Inflammatory macrophage (primary cell): ENCODE data around the gene SMARCA1.

Experiments used
- DNase-seq, 2 donors: peaks; one replicate each; pipeline ENCODE4 v3.0.0-alpha.2; 2020 to 2022

Gene SMARCA1

DNA sequence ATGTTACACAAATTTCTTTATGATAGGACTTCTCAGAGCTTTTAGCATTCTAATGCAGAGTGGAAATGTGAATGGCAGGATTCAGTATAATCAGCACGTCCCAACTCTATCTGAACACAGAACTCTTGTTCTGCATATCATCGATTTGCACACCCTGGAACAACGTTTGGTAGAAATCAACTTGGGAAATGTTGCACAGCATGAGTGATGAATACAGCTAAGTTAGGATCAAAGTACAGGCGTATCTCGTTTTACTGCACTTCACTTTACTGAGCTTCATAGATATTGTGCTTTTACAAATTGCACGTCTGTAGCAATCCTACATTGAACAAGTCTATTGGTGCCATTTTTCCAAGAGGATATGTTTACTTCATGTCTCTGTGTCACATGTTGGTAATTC, 70.8 kb downstream of the SMARCA1 start:
- no peak for DNase-seq

- DNase-seq, result no peak
Observed at GRCh38 chrX:129450123-129450522, 73.2 kb downstream of the SMARCA1 start.

DNA sequence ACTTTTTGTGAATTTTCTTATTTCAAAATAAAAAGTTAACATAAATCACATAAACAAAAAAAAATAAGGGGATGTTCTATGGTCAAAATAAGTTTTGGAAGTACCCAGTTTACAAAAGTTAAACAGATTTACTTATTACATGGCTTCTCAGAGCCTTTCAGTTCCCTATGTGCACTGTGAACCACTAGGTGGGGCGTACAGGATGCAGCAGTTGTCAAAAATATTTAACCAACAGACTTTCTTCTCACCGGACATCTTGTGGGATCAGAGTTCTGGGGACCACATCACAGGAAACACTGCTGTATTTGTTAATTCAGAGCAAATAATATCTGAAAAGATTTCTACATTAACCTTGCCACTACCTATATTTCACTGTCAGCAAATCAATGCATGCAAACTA, 74.1 kb downstream of the SMARCA1 start:
- no peak for DNase-seq

GRCh38 chrX:129445436-129445835, 77.9 kb downstream of the SMARCA1 start:
- no peak for DNase-seq

DNA sequence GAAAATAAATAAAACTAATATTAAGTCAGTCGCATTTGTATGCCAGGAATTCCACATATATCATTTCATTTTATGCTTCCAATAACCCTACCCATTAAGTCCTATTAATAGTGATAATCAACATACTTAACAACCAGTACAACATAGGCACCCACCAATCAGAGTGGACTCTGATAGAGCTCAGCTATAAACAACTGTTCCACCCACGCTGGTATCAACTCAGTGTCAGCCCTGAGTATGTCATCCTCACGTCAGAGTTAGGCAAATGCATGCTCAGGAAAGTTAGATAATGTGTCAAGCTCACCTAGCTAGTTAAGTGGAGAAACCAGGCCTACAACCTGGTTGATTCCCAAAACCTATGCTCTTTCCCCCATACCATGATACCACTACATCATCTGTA, 89.3 kb downstream of the SMARCA1 start:
- no peak for DNase-seq

DNA sequence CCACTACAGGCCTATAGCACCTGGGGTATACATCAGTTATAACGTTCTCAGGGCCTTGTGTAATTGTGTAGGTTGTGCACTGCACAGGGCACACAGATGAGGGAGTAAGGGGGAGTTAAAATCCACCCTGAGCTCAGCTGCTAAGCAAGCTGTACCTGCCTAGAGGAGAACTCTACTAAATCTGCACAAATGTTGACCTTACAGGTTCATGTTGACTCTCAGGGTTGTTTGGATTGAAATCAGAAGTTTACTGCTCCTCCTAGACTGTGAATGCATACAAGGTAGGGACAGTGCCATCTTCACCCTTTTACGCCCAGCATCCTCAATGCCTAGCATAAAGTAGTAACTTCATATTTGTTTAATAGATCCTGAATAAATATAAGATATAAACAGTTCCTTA, 89.8 kb downstream of the SMARCA1 start:
- DNase-seq, result no peak

GRCh38 chrX:129427267-129427666, 96.0 kb downstream of the SMARCA1 start:
- DNase-seq, result no peak

DNA sequence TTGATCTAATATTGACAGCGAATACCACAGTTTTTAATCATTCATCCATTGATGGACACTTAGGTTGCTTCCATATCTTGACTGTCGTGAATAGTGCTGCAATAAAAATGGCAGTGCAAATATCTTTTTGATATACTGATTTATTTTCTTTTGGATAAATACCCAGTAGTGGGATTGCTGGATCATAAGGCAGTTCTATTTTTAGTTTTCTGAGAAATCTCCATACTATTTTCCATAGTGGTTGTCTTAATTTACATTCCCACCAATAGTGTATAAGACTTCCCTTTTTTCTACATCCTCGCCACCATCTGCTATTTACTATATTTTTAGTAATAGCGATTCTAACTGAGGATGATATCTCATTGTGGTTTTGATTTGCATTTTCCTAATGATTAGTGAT, 100.1 kb downstream of the SMARCA1 start:
- no peak for DNase-seq

- no peak for DNase-seq
Observed at GRCh38 chrX:129404670-129405008, 118.7 kb downstream of the SMARCA1 start.

DNA sequence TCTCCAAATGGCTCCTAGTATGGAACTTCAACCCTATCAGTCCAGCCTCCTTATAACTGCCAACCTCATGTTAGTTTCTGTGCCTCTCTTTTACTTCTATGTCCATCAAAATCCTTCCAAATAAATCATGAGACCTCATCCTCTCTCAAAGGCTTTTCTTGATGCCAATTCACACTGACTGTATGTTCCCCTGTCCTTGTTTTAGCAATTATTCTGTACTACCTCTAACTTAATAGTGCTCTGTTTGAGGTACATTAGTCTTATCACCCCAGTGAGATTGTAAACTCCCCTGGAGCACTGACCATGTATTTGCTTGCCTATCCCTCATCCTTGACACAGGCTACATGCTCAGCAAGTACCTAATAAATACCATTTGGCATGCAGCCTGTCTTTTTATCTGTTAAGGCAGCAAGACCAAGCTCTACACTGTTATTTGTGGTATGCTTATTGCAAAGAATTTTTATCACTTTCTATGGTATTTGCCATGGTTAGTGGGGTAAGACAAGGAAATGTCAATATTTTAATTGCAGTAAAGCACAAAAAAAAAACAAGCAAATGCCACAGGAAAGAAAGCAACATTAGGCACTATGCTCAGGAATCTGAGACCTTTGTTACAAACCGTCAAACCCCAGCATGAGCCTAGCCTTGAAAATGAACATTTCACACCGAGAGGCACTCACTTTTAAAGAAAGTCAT, 119.2 kb downstream of the SMARCA1 start:
- DNase-seq, result no peak
